ENCODE results near the gene HOXA10.

Gene HOXA10

GRCh38 chr7:27165089-27165995 is 8.8 kb downstream of the HOXA10 start, which contains the start of gene HOXA9:
Gene HOXA9 (minus strand): TSS chr7:27165537. CDS start chr7:27165457, 80 bp downstream.
- no peak for DNase-seq

- no peak for DNase-seq
Measured at GRCh38 chr7:27164367-27165088, 9.6 kb downstream of the HOXA10 start.

- DNase-seq = no peak
Measured at GRCh38 chr7:27164045-27164366, 10.1 kb downstream of the HOXA10 start.

- DNase-seq = no peak
Measured at GRCh38 chr7:27163288-27164044, 10.7 kb downstream of the HOXA10 start.

GRCh38 chr7:27162561-27163287 is 11.4 kb downstream of the HOXA10 start:
- no peak for DNase-seq

GRCh38 chr7:27161721-27162560 is 12.2 kb downstream of the HOXA10 start:
- DNase-seq = no peak

GRCh38 chr7:27161214-27161720 is 12.9 kb downstream of the HOXA10 start:
- DNase-seq = no peak

- DNase-seq = peak; percentile 76
Measured at GRCh38 chr7:27160546-27161213, 13.4 kb downstream of the HOXA10 start.

GRCh38 chr7:27160145-27160545 is 14.0 kb downstream of the HOXA10 start:
- no peak for DNase-seq

GRCh38 chr7:27159266-27160144 is 14.6 kb downstream of the HOXA10 start:
- DNase-seq = no peak

GRCh38 chr7:27158436-27159265 is 15.5 kb downstream of the HOXA10 start:
- no peak for DNase-seq

GRCh38 chr7:27157702-27158431 is 16.3 kb downstream of the HOXA10 start:
- DNase-seq = no peak

- DNase-seq = no peak
Measured at GRCh38 chr7:27156916-27157701, 17.0 kb downstream of the HOXA10 start.

GRCh38 chr7:27156508-27156898 is 17.6 kb downstream of the HOXA10 start, which contains the start of gene HOXA7:
Gene HOXA7 (minus strand): TSS chr7:27156675. CDS start chr7:27156545, 130 bp downstream.
- DNase-seq = no peak

- no peak for DNase-seq
Measured at GRCh38 chr7:27155816-27156507, 18.2 kb downstream of the HOXA10 start.
